CMK (cell line): ENCODE measurements around the gene XK.

Experiments
- DNase-seq: peaks from one replicate; pipeline ENCODE4 v3.0.0-alpha.2; 2010; ENCODE audit warnings: low read depth

XK gene

DNA sequence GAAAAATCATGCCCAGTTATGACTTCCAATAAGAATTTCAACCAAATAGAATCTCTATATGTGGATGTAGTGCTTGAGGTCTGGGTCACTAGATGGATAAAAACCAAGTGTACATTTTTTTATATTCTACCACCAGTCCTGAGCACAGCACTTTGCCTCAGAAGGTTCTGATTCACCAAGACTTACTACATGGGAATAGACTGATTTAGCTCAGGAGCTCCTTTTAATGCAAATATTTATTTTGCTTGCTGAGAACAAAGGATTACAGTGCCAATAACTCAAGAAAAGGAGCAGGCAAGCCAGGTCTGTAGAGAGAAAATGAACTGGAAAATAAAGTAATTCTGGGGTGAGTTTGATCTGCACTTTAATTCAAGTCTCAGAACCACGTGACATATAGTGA, 6.4 kb upstream of the XK start:
- DNase-seq: no peak

DNA sequence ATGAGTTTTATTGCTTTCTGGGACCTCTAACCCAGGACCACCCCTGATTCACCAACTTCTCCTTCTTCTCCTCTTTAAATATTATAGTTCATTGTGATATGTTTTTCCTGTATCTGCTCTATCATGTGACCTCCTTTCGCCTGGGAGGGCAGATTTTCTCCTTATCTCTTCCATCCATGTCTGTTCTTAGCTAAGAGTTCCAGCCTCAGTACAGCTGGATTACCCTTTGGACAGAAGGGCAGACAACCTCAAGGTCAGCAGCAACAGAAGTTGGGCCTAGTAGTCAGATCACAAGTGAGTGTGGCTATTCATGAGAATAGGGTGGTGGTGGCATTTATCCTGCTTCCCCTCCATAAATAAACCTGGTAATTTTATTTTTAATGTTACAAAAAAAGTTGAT, 5.7 kb upstream of the XK start:
- DNase-seq: peak; percentile 67

DNA sequence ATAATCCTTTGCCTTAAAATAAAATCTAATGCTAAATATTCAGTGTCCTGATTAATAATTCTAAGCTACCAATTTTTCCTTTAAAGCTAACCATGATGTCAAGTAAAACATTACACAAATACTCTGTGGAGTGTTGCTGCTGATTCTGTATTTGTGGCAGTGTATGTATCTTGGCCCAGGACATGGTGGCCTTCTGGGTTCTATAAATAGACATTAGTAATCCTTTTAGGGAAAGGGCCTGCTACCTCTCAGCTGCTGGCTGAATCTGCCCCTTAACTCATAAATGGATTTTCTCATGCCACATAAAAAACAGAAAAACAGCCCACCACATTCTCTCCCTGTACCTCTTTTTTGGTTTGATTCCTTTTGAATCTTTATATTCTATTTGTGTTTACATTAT, 1.2 kb upstream of the XK start:
- no peak for DNase-seq

DNA sequence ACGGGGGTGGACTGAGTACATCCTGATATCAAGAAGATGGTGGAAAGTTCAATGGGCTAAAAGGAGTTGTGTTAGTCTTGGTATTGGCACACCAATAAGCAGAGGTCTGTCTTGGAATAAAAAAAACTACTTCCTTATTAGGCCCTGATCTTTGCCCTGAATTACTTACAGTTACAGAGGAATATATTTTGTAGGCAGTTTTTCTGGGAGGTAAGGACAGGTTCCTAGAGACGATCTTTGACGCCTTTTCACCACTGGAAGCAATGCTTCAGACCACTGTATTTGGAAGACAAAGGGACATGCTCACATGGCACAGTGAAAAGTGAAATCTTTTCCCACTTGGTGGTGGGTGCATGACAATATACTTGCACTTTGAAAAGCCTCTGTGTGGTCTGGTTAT, 618 bp upstream of the XK start:
- no peak for DNase-seq

DNA sequence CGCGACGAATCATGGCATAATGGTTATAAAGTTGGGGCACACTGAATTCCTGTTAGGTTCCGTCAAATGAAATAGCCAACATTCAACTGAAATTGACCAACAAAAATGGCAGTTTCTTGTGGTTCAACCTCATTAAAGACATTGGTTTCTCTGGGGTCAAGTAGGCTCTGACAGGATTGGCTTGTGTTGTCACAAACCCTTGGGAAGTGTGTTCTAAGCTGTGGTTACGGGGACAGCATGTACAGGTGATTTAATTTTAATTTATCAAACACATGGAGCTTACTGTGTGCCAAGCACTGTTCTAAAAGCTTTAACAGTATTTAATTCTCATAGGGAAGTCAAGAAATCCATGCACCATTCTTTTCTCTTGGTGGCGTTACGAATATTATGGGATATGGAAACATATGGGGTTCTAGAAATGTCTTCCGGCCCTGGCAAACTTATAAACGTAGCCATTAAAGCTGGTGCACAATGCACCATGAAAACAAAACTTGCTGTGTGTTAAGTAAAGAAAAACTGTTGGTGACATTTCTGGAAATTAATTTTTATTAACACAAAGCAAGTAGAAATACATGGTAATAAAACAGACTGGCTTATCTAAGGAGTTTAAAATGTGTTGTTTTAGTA, 891 bp downstream of the XK start:
- DNase-seq: no peak

DNA sequence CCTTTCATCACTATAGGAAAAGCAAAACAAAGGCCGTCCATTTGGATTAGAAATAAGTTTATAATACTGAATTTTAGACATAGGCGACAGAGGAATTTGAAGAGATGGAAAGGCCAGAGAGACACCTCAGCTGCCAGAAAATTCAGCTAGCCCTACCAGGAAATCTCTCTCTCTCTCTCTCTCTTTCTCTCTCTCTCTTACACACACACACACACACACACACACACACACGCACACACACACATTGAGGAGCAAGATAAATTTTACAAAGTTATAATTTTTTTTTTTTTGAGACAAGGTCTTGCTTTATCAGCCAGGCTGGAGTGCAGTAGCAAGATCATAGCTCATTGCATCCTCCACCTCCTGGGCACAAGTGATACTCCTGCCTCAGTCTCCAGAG, 1.4 kb downstream of the XK start:
- no peak for DNase-seq

DNA sequence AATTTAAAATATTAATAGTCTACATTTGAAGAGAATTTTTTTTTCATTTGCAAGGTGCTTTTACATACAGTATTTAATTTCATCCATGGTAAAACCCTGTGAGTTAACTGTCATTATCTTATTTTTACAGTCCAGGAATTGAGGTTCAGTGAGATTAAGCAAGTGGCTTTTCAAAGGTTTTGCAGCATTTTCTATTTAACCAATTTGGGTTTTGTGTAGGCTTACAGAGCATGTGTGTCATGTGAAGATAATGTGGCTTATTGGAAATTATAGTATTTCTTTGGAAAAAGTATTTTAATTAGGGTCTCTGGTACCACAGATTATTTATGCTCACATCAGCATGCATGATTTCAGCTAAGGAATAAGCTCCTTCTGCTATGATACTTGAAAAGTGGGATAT, 4.5 kb downstream of the XK start:
- no peak for DNase-seq

DNA sequence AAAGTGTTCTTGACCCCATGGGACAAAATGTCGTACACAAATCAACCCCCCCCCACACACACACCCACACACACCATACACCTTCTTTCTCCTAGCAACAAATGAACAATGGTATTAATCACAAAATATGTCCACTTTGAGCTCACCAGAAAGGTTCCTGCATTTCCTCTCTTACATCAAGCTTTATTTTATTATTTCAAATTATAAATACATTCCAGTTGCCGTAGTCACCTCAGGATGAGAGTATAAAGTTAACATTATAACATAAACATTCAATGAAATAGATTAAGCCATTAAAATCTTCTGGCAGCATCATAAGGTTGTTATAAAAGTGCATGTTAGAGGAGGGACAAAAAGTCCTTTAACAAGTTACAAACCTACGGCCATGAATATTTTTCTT, 7.3 kb downstream of the XK start:
- no peak for DNase-seq

DNA sequence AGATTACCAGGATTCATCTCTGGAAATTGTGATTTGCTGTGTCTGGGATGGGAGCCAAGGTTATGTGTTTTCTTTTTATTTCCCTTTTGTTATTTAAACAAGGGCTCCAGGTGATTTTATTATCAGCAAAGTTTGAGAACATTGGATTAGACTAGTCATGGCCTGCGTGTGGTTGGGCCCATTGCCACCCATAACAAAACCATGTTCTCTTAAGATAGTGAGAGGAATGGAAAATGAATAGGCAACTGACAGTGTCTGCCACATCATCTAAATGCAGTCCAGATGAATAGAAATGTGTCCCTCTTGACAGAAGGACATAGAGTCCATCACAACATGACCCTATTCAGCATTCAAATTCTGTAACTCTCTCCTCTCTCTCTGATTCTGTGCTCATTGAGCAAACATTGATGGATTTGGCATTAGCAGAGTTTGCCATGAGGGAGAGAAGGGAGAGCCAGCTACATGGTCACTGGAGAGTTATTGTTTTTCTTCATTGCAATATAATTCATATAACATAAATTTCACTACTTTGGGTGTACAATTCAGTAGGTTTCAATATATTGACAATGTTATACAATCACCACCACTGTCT, 11.7 kb downstream of the XK start:
- DNase-seq: no peak

DNA sequence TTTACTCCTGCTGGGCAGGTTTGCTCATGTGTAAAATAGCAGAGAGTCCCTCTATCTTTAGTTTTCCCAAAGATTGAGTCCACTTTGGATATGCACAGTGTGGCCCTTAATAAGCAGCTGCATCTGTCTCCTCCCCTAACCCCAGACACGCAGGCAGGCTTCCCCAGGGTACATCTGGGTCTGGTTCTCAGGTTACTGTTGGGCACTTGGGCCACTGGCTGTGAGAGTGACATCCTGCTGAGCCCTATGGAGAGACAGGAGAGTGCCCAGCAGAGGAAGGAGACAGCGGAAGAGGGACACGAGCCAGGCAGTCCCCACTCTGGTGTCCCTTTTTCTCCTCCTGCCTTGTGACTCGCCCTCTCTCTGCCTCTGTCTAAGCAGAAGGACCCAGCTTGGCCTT, 16.0 kb downstream of the XK start:
- no peak for DNase-seq

DNA sequence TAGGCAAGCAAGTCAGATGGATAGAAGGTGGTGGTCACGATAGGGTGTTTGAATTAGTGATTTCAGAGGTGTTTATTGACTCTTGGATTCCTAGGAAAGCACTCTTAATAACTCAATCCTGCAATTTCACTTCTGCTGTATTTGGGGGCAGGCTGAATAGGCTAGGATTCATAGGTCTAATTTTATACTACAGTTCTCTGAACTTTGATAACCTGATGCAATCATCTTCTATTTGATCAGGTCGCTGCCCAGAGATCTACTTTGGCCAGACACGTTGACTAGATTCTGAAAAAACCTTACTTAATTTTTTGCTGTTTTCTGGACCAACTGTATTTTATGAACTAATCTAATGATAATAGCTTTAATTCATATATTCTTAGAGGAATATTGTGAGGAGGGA, 26.4 kb downstream of the XK start:
- no peak for DNase-seq

DNA sequence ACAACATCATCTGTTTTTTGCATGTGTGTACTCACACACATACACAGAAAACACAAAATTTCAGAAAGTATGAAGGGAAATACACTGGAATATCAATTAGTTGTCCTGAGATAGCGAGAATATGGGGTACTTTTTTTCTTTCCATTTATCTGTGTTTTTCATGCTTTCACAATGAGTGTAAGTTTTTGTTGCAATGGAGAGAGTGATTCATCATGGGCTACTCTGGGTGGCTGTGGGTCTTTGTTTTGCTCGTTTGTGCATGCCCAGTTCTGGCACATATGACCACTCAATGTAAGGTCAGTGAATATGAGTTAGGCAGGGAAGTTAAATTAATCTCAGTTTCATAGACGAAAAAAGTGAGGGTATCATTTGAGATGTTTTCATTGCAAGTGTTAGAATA, 26.9 kb downstream of the XK start:
- no peak for DNase-seq

DNA sequence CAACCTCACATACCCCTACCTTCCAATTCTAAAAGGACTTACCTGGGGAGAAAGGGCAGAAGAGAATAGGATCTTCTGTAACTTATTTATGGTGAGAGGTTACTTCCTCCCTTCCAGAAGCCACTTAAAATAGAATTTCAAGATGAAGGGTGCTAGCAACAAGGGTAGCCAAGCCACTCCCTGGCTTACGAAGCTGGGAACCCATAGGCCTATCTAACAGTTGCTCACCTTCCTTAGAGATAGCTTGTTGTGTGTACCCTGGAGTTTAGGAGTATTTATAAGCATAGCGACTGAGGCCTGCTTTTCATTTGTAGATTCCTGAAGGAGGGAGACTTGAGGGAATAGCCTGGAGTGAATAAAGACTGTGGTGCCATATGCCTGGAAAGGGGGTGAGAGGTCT, 28.9 kb downstream of the XK start:
- DNase-seq: no peak

DNA sequence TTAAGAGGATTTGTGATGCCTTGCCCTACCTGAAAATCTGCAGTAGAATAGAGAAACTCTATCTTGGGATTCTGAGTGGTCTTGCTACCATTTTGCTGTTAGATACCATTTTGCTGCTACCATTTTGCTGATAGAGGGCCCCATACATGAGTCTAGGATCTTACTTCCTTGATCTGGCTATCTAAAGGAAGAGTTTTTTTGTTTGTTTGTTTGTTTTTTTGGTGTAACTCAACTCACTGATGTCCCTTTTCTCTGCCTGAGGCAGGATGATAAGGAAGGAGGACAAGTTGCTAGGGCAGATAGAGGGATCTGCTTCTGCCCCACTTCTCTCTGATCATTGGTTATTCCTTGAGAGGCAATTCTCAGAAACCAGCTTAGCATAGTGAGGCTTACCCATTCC, 31.0 kb downstream of the XK start:
- DNase-seq: peak; percentile 78

DNA sequence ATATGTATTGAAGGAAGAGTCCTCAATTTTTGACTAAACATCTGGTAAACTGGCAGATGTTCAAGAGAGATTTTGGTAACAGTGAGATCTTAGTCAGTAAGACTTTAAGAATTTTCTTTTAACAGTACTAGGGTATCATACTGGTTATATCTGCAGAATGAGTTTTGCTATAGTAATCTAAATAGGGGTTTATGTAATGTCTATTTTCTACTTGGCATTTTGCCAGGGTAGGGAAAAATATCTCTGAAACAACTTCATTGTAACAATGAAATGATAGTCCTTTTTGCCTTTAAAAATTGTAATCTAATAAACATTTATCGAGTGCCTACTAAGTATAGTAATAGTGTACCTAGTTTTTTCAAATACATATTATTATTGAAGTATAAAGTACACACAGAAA, 32.1 kb downstream of the XK start:
- no peak for DNase-seq

DNA sequence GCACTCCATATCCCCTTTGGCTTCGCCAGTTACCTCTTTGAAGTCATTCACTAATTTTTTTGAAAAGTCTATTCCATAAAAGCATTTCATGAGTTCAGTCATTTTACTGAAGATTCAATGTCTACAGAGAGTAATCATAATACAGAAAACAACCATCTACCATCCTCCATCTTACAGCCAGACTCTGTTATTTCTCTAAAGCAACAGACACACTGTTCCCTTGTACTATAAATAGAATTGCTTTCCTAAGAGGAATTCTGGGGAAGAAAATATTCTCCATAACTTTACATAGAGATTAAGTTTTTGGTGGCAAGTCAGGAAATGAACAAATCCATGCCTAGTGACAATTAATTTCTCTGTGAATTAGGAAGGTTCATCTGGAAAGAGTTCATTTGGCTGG, 37.0 kb downstream of the XK start:
- DNase-seq: no peak

DNA sequence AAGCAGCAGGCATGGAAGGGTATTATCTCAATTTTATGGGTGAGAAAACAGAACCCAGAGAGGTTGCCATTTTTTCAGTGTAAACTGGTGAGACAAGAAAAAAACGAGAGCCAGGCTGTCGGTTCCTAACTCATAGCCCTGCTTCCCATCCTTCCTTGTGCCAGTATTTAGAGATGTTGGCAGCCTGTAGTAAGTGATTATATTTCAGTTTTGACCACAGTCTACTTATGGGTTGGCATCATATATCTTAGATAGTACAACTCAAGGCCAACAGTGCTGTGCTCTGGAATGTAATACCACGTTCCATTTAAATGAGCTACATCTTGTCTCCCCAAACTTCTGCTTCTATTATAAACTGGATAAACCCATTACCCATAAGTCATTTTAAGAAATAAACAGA, 40.8 kb downstream of the XK start:
- DNase-seq: no peak

DNA sequence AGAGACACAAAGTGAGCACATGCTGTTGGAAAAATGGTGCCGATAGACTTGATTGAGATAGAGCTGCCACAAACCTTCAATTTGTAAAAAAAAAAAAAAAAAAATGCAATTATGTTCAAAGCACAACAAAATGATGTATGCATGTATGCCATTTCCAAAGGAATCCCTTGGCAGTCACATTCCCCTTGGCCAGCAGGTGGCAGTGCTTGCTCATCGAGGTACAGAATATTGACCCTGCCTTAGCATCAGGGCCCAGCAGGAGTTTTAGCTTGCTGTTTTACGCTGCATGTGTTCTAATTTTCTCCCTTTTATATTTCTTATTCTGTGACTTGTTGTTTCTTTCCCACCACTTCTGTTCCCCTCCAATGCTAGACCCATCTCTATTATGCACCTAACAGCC, 59.8 kb downstream of the XK start:
- DNase-seq: peak; percentile 42

DNA sequence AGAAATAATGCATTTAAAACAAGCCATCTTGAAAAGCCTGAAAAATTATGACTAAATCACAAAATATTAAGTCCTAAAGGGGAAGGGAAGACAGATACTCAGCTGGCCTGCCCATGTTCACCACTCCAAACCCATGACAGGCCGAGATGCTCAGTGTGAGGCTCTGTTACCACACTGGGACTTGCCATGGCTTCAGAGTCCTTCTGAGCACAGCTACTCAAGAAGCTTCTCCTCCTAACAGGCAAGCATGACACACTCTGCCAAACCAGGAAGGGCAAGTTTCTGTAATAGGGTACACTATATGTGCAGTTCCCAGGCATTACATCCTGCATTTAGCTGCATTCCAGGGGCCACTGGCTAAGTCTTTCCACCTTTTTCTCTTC, 60.2 kb downstream of the XK start:
- no peak for DNase-seq

DNA sequence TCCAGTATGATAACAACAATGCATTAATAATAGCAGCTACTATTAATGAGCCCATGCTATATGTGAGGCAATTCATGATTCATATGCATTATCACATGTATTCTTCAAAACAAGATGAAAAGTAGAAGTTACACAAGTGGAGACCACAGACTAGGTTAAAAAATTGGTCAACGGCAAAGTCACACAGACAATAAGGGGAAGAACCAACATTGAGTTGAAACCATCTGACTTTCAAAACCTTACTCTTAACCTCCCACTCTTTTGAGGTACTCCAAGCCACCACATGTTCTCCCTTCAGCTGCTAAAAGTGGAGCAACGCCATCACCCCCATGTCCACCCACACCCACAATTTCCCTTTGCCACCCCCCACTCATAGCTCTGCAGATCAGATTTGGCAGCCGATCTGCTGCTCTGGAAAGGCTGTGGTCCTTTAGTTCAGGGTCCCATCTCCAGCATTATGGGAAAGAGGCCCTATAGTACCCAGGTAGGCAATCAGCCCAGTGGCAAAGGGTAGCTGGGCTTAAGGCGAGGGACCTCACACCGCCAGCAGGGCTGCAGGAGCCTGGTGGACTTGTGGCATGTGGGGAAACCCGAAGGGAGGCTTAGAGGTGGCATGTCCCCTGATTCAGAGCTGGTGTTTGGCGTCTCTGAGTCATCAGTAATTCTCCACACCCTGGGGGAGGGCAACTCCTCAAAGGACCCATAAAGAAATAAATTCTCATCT, 60.8 kb downstream of the XK start:
- no peak for DNase-seq

DNA sequence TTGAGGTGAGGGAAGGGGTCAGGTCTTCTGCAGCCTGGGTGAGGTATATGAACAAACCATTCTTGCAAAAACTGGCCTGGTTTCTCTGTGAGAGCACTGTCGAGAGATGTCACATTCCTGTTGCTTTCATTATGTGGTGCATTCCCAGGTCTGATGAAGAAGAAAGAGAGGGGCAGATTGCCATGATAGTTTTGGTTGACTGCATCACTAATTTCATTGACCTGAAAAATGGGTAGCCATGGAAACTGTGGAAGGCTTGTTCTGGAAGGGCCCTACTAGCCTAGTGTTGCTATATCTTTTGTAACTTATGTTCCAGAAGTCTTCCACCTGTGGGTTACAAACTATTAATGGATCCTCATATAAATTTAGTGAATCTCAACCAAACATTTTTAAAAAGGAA, 61.4 kb downstream of the XK start:
- no peak for DNase-seq

DNA sequence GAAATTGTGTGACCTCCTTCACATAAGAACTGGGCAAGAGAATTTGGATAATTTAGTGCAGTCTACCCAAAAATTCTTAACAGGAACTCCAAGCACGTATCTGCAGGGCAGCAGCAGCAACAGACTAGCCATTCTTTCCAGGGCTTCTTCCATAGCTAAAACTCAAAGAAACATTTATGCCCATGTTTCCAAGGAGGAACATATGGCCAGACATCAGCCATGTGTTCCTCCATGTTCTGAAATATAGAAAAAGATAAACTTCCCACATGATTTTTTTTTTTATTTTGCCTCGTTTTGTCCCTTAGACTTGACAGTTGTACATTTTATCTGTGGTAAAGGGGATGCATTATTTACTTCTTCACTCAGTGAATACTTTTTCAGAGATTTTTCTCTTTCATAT, 66.7 kb downstream of the XK start:
- DNase-seq: no peak

DNA sequence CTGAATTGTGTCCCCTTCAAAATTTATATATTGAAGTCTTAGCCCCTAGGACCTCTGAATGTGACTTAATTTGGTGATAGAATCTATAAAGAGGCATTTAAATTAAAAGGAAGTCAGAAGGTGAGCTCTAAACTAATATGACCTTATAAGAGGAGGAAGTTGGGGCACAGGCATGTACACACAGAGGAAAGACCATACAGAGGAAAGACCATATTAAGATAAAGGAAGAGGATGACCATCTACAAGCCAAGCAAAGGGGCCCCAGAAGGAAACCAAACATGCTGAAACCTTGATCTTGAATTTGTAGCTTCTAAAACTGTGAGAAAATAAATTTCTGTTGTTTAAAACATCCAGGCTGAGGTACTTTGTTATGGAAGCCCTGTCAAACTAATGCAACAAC, 67.3 kb downstream of the XK start:
- DNase-seq: no peak

DNA sequence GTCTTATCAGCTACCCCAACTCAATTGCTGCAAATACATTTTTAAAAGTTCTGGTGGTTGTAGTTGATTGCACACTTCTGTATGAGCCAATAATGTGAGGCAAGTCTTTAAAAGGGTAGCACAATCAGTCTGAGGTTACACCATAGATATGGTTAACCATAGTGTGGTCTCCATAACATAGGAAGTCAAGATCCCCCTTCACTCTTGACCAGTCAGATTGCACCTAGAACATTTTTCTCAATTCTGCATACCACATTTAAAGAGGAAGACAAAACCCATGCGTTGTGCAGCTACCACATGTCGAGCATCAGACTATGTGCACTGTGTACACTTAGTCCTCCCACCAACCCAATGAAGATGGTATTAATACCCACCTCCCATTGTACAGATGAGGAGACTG, 67.8 kb downstream of the XK start:
- peak; percentile 49 for DNase-seq
